Measurements from ENCODE around the gene POU2F2. TPM values are rescaled to one million over a fixed set of nuclear protein-coding genes. Genes with fewer than 3 reads are reported as not detected.

The POU2F2 gene
- total RNA-seq, 1 experiment from 2014 or later, result 6.0 TPM

DNA sequence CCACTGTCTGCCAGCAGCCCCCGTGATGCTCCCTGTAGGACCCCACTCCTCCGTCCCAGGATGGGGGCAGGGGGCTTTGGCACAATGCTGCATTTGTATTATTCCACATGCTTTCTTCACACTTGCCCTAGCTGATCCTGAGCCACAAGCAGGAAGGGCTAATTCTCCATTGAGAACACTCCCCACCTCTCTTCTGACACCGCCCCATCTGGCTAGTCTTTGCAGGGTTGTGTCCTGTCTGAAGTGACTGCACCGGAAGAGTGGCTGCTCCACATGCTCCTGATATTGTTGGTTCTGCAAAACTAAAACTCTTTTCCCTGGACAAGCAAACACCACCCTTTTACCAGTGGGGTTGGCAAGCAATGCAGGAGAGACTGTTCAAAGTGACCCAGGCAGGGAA is 38.3 kb downstream of the POU2F2 start:
- Mint-ChIP-seq H3K4me3 (no peak overlapping the region), H3K36me3 (no peaks in the 10 kb centered on the region), H3K4me1 (peaks cover 23% of the 10 kb centered on the region), H3K9me3 (no peaks in the 10 kb centered on the region), H3K27ac (no peak overlapping the region), H3K27me3 (ENCODE audit: low read depth) (peaks cover 20% of the 10 kb centered on the region)
- DNase-seq (ENCODE audit: low spot score) (no peak), ATAC-seq (no peak)
- ChIA-PET CTCF (interaction anchor here (0.8 to 2.0 kb wide), 3 partner anchors 59 to 346 kb away, joined by 3 to 8 read pairs (median 3); no protein-coding TSS in a partner anchor), POLR2A (no interaction called here)
- TF ChIP-seq, protein P1, sequence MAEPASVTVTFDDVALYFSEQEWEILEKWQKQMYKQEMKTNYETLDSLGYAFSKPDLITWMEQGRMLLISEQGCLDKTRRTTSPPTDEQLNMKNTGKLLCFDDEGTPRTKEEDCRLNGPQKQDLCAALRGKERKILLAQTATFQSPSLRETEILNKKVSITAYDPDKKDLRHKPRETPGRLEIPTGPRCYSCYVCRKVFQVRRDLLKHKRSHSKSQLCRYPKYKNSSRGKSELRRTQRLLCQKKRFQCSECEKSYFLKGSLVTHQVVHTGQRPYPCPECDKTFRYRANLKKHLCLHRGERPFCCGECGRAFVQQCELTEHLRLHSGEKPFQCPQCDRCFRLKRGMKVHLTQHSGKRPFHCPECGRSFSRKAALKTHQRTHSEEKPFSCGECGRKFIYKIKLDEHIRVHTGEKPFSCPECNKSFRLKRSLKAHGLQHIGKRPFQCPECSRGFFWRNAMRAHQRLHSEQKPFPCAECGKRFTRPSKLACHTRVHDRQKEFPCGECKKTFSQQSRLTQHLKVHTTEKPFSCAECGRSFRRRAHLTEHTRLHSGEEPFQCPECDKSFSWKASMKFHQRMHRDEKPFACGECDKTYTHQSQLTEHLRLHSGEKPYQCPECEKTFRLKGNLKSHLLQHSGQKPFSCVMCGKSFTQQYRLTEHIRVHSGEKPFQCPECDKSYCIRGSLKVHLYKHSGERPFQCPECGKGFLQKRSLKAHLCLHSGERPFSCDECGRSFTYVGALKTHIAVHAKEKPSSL (CRISPR knock-in tag; conservative IDR thresholded peaks at IDR 0.05), result no peak
- TF ChIP-seq SMAD4 (CRISPR knock-in tag; IDR thresholded peaks at IDR 0.05), result no peak
- no peak for TF ChIP-seq FOXP1 (CRISPR knock-in tag; IDR thresholded peaks at IDR 0.05; ENCODE audit: borderline replicate concordance)
- TF ChIP-seq, protein P2, sequence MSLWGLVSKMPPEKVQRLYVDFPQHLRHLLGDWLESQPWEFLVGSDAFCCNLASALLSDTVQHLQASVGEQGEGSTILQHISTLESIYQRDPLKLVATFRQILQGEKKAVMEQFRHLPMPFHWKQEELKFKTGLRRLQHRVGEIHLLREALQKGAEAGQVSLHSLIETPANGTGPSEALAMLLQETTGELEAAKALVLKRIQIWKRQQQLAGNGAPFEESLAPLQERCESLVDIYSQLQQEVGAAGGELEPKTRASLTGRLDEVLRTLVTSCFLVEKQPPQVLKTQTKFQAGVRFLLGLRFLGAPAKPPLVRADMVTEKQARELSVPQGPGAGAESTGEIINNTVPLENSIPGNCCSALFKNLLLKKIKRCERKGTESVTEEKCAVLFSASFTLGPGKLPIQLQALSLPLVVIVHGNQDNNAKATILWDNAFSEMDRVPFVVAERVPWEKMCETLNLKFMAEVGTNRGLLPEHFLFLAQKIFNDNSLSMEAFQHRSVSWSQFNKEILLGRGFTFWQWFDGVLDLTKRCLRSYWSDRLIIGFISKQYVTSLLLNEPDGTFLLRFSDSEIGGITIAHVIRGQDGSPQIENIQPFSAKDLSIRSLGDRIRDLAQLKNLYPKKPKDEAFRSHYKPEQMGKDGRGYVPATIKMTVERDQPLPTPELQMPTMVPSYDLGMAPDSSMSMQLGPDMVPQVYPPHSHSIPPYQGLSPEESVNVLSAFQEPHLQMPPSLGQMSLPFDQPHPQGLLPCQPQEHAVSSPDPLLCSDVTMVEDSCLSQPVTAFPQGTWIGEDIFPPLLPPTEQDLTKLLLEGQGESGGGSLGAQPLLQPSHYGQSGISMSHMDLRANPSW (CRISPR knock-in tag; conservative IDR thresholded peaks at IDR 0.05; ENCODE audit: low read depth), result no peak
- TF ChIP-seq TP53 (CRISPR knock-in tag; IDR thresholded peaks at IDR 0.05), result no peak

DNA sequence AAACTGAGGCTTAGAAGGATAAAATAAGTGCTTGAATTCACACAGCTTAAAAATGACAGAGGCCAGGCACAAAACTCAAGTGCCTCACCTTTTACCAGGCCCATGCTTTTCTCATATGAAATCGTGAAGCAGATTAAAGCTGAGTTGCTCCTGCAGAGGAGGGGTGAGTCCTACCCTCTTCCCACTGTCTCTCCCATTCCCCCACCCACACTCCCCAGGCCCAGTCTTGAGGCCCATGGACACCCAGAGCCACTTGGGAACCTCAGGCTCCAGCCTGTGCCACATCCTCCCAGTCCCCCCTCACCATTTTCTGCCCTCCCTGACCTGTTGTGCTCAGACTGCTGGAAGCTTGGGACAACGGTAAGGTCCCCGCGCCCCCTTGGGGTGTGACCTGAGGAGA is 38.7 kb downstream of the POU2F2 start:
- Mint-ChIP-seq H3K4me1 (peaks cover 25% of the 10 kb centered on the region), H3K9me3 (no peaks in the 10 kb centered on the region), H3K4me3 (no peak overlapping the region), H3K36me3 (no peaks in the 10 kb centered on the region), H3K27ac (no peak overlapping the region), H3K27me3 (ENCODE audit: low read depth) (peaks cover 20% of the 10 kb centered on the region)
- DNase-seq (ENCODE audit: low spot score) (no peak), ATAC-seq (no peak)
- POLR2A ChIA-PET, result no interaction called here
- CTCF ChIA-PET, result interaction anchor here (0.8 to 2.0 kb wide), 4 partner anchors 11 to 347 kb away, joined by 3 to 8 read pairs (median 4); no protein-coding TSS in a partner anchor
- TF ChIP-seq, protein P3, sequence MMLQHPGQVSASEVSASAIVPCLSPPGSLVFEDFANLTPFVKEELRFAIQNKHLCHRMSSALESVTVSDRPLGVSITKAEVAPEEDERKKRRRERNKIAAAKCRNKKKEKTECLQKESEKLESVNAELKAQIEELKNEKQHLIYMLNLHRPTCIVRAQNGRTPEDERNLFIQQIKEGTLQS (CRISPR knock-in tag; conservative IDR thresholded peaks at IDR 0.05), result no peak
- TF ChIP-seq, protein P4, sequence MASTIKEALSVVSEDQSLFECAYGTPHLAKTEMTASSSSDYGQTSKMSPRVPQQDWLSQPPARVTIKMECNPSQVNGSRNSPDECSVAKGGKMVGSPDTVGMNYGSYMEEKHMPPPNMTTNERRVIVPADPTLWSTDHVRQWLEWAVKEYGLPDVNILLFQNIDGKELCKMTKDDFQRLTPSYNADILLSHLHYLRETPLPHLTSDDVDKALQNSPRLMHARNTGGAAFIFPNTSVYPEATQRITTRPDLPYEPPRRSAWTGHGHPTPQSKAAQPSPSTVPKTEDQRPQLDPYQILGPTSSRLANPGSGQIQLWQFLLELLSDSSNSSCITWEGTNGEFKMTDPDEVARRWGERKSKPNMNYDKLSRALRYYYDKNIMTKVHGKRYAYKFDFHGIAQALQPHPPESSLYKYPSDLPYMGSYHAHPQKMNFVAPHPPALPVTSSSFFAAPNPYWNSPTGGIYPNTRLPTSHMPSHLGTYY (CRISPR knock-in tag; IDR thresholded peaks at IDR 0.05), result no peak
- TF ChIP-seq, protein P5, sequence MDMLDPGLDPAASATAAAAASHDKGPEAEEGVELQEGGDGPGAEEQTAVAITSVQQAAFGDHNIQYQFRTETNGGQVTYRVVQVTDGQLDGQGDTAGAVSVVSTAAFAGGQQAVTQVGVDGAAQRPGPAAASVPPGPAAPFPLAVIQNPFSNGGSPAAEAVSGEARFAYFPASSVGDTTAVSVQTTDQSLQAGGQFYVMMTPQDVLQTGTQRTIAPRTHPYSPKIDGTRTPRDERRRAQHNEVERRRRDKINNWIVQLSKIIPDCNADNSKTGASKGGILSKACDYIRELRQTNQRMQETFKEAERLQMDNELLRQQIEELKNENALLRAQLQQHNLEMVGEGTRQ (CRISPR knock-in tag; IDR thresholded peaks at IDR 0.05), result no peak
- TF ChIP-seq, protein P6, sequence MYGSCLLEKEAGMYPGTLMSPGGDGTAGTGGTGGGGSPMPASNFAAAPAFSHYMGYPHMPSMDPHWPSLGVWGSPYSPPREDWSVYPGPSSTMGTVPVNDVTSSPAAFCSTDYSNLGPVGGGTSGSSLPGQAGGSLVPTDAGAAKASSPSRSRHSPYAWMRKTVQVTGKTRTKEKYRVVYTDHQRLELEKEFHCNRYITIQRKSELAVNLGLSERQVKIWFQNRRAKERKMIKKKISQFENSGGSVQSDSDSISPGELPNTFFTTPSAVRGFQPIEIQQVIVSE (CRISPR knock-in tag; IDR thresholded peaks at IDR 0.05; ENCODE audit: borderline replicate concordance), result no peak
- no peak for TF ChIP-seq RELA (CRISPR knock-in tag; IDR thresholded peaks at IDR 0.05; ENCODE audit: borderline replicate concordance)
- TF ChIP-seq ELF4 (CRISPR knock-in tag; IDR thresholded peaks at IDR 0.05; ENCODE audit: low read depth), result no peak
- TF ChIP-seq, protein P7, sequence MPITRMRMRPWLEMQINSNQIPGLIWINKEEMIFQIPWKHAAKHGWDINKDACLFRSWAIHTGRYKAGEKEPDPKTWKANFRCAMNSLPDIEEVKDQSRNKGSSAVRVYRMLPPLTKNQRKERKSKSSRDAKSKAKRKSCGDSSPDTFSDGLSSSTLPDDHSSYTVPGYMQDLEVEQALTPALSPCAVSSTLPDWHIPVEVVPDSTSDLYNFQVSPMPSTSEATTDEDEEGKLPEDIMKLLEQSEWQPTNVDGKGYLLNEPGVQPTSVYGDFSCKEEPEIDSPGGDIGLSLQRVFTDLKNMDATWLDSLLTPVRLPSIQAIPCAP (CRISPR knock-in tag; IDR thresholded peaks at IDR 0.05), result no peak
- TF ChIP-seq, protein P8, sequence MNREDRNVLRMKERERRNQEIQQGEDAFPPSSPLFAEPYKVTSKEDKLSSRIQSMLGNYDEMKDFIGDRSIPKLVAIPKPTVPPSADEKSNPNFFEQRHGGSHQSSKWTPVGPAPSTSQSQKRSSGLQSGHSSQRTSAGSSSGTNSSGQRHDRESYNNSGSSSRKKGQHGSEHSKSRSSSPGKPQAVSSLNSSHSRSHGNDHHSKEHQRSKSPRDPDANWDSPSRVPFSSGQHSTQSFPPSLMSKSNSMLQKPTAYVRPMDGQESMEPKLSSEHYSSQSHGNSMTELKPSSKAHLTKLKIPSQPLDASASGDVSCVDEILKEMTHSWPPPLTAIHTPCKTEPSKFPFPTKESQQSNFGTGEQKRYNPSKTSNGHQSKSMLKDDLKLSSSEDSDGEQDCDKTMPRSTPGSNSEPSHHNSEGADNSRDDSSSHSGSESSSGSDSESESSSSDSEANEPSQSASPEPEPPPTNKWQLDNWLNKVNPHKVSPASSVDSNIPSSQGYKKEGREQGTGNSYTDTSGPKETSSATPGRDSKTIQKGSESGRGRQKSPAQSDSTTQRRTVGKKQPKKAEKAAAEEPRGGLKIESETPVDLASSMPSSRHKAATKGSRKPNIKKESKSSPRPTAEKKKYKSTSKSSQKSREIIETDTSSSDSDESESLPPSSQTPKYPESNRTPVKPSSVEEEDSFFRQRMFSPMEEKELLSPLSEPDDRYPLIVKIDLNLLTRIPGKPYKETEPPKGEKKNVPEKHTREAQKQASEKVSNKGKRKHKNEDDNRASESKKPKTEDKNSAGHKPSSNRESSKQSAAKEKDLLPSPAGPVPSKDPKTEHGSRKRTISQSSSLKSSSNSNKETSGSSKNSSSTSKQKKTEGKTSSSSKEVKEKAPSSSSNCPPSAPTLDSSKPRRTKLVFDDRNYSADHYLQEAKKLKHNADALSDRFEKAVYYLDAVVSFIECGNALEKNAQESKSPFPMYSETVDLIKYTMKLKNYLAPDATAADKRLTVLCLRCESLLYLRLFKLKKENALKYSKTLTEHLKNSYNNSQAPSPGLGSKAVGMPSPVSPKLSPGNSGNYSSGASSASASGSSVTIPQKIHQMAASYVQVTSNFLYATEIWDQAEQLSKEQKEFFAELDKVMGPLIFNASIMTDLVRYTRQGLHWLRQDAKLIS (CRISPR knock-in tag; IDR thresholded peaks at IDR 0.05; ENCODE audit: borderline replicate concordance), result no peak
- TF ChIP-seq, protein P9, sequence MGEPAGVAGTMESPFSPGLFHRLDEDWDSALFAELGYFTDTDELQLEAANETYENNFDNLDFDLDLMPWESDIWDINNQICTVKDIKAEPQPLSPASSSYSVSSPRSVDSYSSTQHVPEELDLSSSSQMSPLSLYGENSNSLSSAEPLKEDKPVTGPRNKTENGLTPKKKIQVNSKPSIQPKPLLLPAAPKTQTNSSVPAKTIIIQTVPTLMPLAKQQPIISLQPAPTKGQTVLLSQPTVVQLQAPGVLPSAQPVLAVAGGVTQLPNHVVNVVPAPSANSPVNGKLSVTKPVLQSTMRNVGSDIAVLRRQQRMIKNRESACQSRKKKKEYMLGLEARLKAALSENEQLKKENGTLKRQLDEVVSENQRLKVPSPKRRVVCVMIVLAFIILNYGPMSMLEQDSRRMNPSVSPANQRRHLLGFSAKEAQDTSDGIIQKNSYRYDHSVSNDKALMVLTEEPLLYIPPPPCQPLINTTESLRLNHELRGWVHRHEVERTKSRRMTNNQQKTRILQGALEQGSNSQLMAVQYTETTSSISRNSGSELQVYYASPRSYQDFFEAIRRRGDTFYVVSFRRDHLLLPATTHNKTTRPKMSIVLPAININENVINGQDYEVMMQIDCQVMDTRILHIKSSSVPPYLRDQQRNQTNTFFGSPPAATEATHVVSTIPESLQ (CRISPR knock-in tag; IDR thresholded peaks at IDR 0.05), result no peak
- TF ChIP-seq, protein P10, sequence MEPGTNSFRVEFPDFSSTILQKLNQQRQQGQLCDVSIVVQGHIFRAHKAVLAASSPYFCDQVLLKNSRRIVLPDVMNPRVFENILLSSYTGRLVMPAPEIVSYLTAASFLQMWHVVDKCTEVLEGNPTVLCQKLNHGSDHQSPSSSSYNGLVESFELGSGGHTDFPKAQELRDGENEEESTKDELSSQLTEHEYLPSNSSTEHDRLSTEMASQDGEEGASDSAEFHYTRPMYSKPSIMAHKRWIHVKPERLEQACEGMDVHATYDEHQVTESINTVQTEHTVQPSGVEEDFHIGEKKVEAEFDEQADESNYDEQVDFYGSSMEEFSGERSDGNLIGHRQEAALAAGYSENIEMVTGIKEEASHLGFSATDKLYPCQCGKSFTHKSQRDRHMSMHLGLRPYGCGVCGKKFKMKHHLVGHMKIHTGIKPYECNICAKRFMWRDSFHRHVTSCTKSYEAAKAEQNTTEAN (CRISPR knock-in tag; IDR thresholded peaks at IDR 0.05), result no peak
- no peak for TF ChIP-seq CREM (CRISPR knock-in tag; IDR thresholded peaks at IDR 0.05)
- TF ChIP-seq JAZF1 (CRISPR knock-in tag; IDR thresholded peaks at IDR 0.05), result no peak
- no peak for TF ChIP-seq SP1 (CRISPR knock-in tag; conservative IDR thresholded peaks at IDR 0.05)

Measured in WTC11 (cell line).